ENCODE data around the gene XXYLT1.

The XXYLT1 gene

GRCh38 chr3:195071916-195072820, 198.8 kb downstream of the XXYLT1 start:
- no peak for DNase-seq

DNA sequence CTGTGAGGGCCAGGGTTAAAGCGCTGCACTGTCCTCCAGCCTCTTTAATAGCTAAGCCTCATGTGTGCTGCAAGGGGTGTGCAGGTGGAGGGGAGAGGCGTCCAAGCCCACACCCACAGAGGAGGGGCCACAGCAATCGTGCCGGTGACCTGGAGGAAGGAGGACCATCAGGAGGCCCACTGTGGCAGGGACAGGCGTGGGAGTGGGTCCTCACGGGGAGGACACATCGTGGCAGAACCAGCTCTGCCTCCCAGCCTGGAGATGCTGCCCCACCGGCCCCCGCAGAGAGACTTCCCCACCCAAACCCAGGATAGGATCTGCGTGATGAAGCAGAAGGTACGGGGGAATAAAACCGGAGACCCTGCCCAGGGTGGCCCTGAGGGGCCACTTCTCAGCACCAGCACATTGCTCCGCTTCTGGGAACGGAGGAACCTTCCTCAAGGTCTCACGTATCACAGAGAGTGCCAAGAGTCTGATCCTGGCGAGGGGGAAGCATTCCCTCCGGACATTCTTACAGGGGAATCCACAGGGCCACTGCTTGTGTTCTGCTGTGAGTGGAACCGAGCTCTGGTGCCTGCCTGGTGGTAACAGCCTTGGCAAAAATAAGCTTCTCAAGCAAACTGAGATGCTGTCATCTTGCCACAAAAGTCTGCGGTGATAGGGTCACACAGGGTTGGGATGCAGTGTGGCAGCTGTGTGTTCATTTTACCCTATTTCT, 199.8 kb downstream of the XXYLT1 start:
- DNase-seq, result no peak

- DNase-seq, result no peak
Measured at GRCh38 chr3:195070336-195070735, 200.6 kb downstream of the XXYLT1 start.

DNA sequence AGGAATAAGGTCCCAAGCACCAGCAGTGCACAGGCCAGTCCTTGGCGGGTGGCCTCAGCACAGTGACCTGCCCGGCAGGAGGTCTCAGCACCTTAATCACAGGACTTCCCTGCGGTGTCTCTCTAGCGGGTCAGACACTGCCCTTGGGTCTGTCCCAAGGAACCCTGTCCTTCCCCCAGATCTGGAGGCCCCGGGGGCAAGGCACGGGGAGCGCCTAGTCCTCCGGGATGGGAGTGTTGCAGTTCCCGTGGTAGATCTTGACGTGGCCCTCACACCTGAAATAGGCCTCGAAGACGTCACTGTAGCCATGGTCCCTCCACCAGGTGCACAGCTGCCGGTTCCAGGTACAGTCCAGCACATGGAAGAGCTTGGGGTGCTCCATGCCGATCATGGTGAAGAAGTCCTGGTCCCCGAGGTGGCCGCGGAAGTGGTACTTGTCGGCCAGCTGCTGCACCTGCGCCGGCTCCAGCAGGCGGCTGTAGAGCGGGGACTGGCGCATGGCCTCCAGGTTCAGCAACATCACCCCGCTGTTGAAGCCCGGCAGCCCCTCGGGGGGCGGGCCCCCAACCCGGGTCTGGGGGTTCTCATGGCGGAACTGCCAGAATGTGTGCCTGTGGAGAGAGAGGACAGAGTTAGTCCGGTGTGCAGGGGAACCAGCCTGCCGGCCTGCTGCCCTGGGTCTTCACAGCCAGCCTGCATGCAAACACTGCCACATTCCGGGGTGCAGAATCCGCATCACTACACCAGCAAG, 201.3 kb downstream of the XXYLT1 start:
- no peak for DNase-seq

DNA sequence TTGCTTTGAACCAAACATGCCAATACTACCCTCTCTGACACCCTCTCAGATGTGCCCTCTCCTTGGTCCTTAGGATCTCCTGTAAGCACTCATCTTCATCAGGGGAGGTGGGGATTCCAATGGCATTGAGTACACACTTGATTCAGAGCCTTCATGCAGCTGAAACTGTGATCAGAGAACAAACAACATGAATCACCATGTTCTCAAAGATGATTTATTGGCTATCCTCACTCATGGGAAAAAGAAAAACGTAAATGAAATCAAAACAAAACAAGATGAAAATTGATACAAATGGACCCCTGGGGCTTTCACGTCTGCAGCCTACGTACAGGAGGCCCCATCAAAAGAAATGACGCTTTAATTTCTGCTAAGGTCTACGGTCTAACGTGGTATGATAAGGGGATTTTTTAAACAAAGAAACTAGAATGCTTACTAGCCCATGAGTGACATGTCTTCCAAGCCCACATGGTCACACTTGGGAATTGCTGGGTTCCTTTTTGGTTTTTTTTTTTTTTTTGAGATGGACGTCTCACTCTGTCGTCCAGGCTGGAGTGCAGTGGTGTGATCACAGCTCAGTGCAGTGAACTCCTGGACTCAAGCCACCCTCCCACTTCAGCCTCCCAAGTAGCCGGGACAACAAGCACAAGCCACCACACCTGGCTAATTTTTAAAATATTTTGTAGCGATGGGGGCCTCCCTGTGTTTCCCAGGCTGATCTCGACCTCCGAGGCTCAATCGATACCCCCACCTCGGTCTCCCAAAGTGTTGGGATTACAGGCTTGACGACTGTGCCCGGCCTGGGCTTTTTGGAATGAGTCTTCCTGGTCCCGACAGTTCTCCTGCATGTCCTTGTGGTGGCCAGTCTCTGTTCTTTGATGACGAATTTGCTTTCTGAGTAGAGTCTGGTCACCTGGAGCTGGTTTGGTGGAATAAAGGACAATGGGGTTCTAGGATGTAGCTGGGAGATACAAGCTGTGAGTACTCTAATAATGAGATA, 202.6 kb downstream of the XXYLT1 start:
- no peak for DNase-seq

DNA sequence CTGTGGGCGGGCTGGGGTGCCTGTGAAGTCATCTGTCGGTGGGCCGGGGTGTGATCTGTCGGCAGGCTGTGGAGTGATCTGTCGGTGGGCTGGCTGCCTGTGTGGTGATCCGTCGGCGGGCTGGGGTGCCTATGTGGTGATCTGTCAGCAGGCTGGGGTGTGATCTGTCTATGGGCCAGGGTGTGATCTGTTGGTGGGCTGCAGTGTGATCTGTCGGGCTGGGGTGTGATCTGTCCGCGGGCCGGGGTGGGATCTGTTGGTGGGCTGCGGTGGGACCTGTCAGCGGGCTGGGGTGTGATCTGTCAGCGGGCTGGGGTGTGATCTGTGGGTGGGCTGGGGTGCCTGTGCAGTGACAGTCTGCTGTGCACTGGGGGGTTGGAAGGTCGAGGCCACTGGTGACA, 204.5 kb downstream of the XXYLT1 start:
- no peak for DNase-seq

- no peak for DNase-seq
Measured at GRCh38 chr3:195065864-195066185, 205.1 kb downstream of the XXYLT1 start.

GRCh38 chr3:195065142-195065863, 205.7 kb downstream of the XXYLT1 start:
- no peak for DNase-seq

DNA sequence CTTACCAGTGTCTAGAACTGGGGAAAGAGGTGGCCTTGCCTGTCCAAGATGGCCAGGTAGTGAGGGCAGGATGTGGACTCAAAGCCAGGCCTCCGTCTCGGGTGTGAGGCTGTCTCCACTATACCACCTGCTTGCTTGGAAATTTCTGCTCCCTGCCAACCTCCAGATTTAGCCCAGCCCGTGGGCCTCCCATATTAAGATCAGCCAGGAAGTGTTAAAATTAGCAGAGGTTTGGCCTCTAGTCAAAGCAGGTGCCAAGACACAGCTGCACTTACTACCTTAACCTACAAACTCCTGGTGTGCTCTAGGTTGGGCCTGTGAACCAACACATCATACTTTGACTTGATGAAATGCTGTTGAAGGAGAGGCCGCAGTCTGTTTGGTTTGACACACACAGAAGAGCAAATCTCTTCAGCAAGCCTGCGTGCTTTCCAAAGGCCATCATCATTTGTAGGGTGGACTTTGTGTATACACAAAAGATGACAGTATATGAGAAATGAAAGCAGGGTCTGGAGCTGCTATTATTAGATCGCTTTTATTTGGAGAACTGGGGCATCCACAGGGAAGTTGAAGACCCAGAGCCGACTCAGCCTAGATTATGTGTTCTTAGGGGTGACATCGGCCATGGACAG, 206.5 kb downstream of the XXYLT1 start:
- DNase-seq, result no peak

DNA sequence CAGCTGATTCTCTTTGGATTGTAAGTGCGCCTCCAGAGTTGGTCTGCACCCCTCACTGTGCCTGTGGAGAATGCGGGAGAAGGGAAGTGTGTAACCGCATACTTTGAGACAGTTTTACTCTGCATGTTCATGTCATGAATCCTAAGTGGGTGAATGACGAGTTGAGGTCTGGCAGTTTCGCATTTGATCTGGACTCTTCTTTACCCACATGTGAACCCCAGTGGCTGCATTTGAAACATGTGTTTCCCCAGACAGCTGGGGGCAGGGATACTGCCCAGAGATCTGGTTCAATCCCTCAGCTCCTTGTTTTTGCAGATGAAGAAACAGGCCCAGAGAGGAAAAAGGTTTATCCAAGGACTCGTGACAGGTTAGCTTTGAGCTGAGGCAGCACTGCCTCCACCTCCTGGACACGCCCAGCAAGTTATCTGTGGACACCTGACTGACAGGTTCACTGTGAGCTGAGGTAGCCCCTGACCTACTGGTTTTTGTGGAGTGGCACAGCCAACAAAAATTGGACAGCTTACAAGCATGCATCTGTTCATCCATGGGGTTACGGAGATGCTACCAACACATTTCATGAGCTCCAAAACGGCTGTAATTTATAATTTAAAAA, 207.3 kb downstream of the XXYLT1 start:
- DNase-seq, result no peak

GRCh38 chr3:195062866-195063540, 208.0 kb downstream of the XXYLT1 start:
- no peak for DNase-seq

GRCh38 chr3:195061756-195062655, 209.0 kb downstream of the XXYLT1 start:
- no peak for DNase-seq

GRCh38 chr3:195060531-195061291, 210.2 kb downstream of the XXYLT1 start:
- no peak for DNase-seq

DNA sequence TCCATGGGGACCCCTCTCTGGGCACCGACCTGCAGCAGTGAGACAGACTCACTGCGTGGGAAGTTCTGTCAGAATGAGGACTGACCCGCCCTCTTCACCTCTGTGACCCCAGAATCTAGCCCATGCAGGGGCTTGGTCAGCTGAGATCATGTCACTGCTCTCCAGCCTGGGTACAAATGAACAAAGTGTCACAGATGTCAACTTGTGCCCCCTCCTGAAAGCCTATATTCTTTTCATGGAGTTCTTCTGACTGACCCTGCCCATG, 210.8 kb downstream of the XXYLT1 start:
- DNase-seq, result no peak

GRCh38 chr3:195059471-195060216, 211.3 kb downstream of the XXYLT1 start:
- DNase-seq, result no peak

DNA sequence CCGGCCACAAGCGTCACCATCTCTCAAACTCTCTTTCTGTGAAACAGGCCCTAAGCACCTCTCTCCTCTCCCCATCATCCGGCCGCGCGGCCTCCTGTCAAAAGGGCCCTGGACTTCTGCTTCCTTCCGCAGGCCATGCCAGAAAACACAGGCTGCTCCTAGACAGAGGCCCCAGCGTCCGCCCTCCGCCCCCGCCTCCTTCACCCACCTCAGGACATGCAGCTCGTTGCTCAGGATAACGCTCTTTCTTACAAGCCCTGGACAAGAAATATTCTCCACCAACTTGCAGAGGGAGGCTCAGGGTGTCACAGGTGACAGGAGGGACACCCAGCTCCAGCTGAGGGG, 212.0 kb downstream of the XXYLT1 start:
- no peak for DNase-seq

DNA sequence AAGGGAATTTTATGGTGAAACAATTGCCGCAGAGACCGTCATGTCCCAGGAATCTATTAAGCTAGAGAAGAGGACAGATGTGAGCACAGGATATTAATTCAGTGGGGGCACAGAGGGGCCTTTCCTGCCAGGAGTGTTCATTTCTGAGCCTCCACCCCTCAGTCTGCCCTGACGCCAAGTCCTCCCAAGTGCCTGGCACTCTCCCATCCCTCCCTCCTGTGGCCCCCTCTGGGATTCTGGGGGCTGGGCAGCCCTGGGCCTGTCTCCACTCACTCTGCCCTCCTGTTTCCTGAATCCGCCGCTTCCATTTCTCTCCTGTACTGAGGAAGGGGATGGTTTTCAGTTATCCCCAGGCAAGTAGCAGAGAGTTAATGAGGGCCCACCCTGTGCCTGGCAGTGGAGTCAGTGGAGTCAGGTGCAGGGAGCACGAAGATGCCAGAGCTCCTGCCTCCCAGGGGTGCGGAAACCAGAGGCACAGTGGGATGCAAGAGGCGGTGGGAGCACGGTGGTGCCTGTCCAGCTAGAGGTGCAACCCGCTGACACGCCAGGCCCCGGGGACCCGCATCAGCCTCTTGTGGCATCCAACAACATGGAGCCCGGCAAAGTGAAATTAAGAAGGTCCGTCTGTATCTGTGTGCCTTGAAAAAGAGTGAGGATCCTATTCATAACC, 212.5 kb downstream of the XXYLT1 start:
- no peak for DNase-seq
